ENCODE measurements around the gene DGLUCY. TPM values are rescaled to one million over a fixed set of nuclear protein-coding genes. Genes with fewer than 3 reads are reported as not detected.

The DGLUCY gene
- total and polyA plus RNA-seq, 2 of the 13 experiments (the other 11 are each of a cell fraction or from before 2014, with no cell fraction given): 14.8 to 36.3 TPM

DNA sequence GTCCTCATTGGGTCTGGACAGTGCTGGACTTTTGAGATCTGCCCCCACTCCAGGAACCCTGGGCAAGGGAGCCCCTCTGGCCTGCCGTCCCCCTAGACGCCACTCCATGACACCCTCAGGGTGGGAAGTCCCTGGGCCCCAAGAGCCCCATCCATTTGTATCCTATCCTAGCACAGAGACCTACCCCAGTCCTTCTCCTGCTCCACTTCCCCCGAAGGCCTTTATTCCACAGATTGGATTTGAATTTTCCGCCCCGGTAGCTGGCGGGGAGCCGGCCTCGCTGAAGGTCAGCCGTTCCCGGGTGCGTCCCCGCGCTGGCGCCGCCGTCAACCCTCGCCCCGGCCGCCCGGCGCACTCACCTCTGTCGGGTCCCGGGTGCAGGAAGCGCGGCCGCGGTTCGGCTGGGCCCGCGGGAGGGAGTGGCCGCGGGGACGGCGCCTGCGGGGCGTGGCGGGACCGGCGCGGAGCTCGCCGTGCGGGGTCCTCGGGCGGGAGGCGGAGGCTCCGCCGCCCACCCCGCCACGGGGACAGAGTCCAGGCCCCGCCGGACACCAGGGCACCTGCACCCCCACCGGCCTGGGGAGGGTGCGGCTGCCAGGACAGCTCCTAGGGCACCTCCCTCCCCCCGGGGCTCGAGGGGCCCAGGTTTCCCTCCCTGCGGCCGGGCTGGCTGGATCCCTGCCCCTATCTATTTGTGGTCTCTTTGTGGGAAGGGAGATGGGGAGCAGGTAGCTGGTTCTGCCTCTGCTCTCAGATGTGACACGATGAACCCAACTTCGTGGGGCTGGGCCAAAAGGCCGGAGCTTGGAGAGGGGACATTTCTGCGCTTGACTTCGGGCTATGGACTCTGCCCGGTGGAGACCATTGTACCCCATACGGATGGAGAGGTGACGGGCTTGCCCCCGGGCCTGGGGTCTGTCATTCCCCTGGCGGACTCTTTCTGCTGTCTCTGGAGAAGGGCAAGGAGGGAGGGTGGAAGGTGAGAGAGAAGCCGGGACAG, 150.6 kb downstream of the DGLUCY start (continued):
- no peak for TF ChIP-seq NFYB (CRISPR knock-in tag; IDR thresholded peaks at IDR 0.05)
- no peak for TF ChIP-seq ZNF616 (CRISPR knock-in tag; IDR thresholded peaks at IDR 0.05; ENCODE audit: low read depth)
- 0 out of 2 replicates have a peak, but pooled peaks have one; percentile 35 for TF ChIP-seq KDM5B (CRISPR knock-in tag; IDR thresholded peaks at IDR 0.05; ENCODE audit: borderline replicate concordance)
- TF ChIP-seq ZNF367 (CRISPR knock-in tag; IDR thresholded peaks at IDR 0.05; ENCODE audit: borderline replicate concordance): no peak
- no peak for TF ChIP-seq CREM (IDR thresholded peaks at IDR 0.05)
- no peak for TF ChIP-seq CREM (CRISPR knock-in tag; IDR thresholded peaks at IDR 0.05)
- TF ChIP-seq, protein P1, sequence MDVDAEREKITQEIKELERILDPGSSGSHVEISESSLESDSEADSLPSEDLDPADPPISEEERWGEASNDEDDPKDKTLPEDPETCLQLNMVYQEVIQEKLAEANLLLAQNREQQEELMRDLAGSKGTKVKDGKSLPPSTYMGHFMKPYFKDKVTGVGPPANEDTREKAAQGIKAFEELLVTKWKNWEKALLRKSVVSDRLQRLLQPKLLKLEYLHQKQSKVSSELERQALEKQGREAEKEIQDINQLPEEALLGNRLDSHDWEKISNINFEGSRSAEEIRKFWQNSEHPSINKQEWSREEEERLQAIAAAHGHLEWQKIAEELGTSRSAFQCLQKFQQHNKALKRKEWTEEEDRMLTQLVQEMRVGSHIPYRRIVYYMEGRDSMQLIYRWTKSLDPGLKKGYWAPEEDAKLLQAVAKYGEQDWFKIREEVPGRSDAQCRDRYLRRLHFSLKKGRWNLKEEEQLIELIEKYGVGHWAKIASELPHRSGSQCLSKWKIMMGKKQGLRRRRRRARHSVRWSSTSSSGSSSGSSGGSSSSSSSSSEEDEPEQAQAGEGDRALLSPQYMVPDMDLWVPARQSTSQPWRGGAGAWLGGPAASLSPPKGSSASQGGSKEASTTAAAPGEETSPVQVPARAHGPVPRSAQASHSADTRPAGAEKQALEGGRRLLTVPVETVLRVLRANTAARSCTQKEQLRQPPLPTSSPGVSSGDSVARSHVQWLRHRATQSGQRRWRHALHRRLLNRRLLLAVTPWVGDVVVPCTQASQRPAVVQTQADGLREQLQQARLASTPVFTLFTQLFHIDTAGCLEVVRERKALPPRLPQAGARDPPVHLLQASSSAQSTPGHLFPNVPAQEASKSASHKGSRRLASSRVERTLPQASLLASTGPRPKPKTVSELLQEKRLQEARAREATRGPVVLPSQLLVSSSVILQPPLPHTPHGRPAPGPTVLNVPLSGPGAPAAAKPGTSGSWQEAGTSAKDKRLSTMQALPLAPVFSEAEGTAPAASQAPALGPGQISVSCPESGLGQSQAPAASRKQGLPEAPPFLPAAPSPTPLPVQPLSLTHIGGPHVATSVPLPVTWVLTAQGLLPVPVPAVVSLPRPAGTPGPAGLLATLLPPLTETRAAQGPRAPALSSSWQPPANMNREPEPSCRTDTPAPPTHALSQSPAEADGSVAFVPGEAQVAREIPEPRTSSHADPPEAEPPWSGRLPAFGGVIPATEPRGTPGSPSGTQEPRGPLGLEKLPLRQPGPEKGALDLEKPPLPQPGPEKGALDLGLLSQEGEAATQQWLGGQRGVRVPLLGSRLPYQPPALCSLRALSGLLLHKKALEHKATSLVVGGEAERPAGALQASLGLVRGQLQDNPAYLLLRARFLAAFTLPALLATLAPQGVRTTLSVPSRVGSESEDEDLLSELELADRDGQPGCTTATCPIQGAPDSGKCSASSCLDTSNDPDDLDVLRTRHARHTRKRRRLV (CRISPR knock-in tag; IDR thresholded peaks at IDR 0.05): no peak
- TF ChIP-seq KLF12 (CRISPR knock-in tag; IDR thresholded peaks at IDR 0.05; ENCODE audit: borderline replicate concordance): no peak
- TF ChIP-seq, protein P2, sequence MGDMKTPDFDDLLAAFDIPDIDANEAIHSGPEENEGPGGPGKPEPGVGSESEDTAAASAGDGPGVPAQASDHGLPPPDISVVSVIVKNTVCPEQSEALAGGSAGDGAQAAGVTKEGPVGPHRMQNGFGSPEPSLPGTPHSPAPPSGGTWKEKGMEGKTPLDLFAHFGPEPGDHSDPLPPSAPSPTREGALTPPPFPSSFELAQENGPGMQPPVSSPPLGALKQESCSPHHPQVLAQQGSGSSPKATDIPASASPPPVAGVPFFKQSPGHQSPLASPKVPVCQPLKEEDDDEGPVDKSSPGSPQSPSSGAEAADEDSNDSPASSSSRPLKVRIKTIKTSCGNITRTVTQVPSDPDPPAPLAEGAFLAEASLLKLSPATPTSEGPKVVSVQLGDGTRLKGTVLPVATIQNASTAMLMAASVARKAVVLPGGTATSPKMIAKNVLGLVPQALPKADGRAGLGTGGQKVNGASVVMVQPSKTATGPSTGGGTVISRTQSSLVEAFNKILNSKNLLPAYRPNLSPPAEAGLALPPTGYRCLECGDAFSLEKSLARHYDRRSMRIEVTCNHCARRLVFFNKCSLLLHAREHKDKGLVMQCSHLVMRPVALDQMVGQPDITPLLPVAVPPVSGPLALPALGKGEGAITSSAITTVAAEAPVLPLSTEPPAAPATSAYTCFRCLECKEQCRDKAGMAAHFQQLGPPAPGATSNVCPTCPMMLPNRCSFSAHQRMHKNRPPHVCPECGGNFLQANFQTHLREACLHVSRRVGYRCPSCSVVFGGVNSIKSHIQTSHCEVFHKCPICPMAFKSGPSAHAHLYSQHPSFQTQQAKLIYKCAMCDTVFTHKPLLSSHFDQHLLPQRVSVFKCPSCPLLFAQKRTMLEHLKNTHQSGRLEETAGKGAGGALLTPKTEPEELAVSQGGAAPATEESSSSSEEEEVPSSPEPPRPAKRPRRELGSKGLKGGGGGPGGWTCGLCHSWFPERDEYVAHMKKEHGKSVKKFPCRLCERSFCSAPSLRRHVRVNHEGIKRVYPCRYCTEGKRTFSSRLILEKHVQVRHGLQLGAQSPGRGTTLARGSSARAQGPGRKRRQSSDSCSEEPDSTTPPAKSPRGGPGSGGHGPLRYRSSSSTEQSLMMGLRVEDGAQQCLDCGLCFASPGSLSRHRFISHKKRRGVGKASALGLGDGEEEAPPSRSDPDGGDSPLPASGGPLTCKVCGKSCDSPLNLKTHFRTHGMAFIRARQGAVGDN (CRISPR knock-in tag; IDR thresholded peaks at IDR 0.05): peak; percentile 27; the same call in 1 of the 2 replicates
- TF ChIP-seq SIN3B (IDR thresholded peaks at IDR 0.05; ENCODE audit: low read length): no peak
- TF ChIP-seq ZNF598 (CRISPR knock-in tag; IDR thresholded peaks at IDR 0.05; ENCODE audit: borderline replicate concordance): no peak
- no peak for TF ChIP-seq ZNF460 (CRISPR knock-in tag; IDR thresholded peaks at IDR 0.05; ENCODE audit: borderline replicate concordance)
- no peak for TF ChIP-seq ZNF766 (CRISPR knock-in tag; IDR thresholded peaks at IDR 0.05; ENCODE audit: borderline replicate concordance)
- no peak for TF ChIP-seq REL (CRISPR knock-in tag; conservative IDR thresholded peaks at IDR 0.05)
- TF ChIP-seq ZNF510 (CRISPR knock-in tag; IDR thresholded peaks at IDR 0.05; ENCODE audit: low read depth): no peak
- TF ChIP-seq THYN1 (CRISPR knock-in tag; IDR thresholded peaks at IDR 0.05; ENCODE audit: borderline replicate concordance, low read depth): no peak
- TF ChIP-seq MED13 (CRISPR knock-in tag; IDR thresholded peaks at IDR 0.05): no peak

Measured in HepG2 (cell line).